Spleen (tissue), 7 donors: ENCODE results near the gene LRP1-AS.

ENCODE experiments used
- POLR2AphosphoS5 ChIP-seq, 3 donors: sonication (generic); formaldehyde crosslinking; IDR thresholded peaks; one replicate each; pipeline ENCODE4 v1.5.1; 2017; ENCODE audit warnings: antibody characterized with exemption in 3 of 3
- TF ChIP-seq, protein P1 (sequence below), 11 experiments: fragments of 200-600 bp in 7 of 11; fragments of 450-650 bp in 4 of 11; sonication (generic) in 4 of 11; IDR thresholded peaks in 8 of 11; conservative IDR thresholded peaks in 3 of 11; 1 replicate in 7 of 11; 2 replicates in 4 of 11; pipeline versions ENCODE4 v1.4.0 to v1.8.0; 2016 to 2021; ENCODE audit warnings: antibody characterized with exemption in 11 of 11, inconsistent platforms in 4 of 11, mild to moderate bottlenecking in 1 of 11
- donor health status: DM: no; HTN: no; CAD: no; lungs with moderate emphysema.
- donor health status: DM: no; HTN: no; CAD: no.
- donor health status: DM: no; HTN: no; CAD: no.

DNA sequence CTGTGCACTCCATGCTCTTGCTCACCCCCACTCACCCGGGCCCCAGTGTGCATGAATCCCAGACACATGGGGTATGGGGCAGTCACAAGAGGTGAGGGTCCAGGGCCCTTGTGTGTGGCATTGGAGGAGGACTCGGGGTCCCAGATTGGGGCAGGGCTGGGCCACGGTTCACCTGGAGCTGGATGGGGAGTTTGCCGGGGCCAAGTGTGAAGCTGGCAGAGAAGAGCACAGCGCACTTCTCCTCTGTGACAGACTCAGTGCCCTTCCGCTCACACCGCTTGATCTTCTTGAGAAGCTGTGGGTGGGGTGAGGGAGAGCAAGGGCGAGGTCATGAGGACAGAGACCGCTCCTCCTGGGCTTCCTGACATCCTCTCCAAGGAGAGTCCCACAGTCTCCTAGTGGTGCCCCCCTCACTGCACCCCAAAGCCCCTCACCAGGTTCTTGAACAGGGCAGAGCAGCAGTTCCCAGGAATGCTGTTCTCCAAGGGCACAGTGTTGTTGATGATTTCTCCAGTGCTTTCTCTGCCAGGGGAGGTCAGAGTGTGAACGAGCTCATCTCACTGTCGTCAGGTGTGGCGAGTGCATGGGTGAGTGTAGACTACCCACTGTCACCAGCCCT is 43.0 kb downstream of the LRP1-AS start:
- TF ChIP-seq, protein P1, sequence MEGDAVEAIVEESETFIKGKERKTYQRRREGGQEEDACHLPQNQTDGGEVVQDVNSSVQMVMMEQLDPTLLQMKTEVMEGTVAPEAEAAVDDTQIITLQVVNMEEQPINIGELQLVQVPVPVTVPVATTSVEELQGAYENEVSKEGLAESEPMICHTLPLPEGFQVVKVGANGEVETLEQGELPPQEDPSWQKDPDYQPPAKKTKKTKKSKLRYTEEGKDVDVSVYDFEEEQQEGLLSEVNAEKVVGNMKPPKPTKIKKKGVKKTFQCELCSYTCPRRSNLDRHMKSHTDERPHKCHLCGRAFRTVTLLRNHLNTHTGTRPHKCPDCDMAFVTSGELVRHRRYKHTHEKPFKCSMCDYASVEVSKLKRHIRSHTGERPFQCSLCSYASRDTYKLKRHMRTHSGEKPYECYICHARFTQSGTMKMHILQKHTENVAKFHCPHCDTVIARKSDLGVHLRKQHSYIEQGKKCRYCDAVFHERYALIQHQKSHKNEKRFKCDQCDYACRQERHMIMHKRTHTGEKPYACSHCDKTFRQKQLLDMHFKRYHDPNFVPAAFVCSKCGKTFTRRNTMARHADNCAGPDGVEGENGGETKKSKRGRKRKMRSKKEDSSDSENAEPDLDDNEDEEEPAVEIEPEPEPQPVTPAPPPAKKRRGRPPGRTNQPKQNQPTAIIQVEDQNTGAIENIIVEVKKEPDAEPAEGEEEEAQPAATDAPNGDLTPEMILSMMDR (IDR thresholded peaks at IDR 0.05 in 8 of 11, conservative IDR thresholded peaks at IDR 0.05 in 3 of 11), result no peak
- TF ChIP-seq POLR2AphosphoS5 (IDR thresholded peaks at IDR 0.05), result peak; percentile 30 to 36 (median 30)
